Natural killer cell (primary cell): ENCODE measurements around the gene MYL7. TPM values are rescaled to one million over a fixed set of nuclear protein-coding genes. Genes with fewer than 3 reads are reported as not detected.

Experiments used
- ATAC-seq, 3 donors: fragments of 150-1000 bp in 2 of 3; fragments of 200-7000 bp in 1 of 3; cut with Tn5 transposase; 1 replicate in 1 of 3; 2 replicates in 2 of 3; pipeline ENCODE4 v1.10.0; 2021; ENCODE audit warnings: mild to moderate bottlenecking in 2 of 3, moderate library complexity in 2 of 3
- DNase-seq, 2 donors: peaks; one replicate each; pipeline versions ENCODE4 v3.0.0 to v3.0.0-alpha.2; 2013 to 2021; ENCODE audit warnings: mixed read lengths in 1 of 2
- H3K27ac ChIP-seq: one replicate; pipeline ENCODE4 v1.5.1; 2013; ENCODE audit warnings: mild to moderate bottlenecking, low read length
- H3K27me3 ChIP-seq: one replicate; pipeline ENCODE4 v1.6.1; 2013; ENCODE audit warnings: low read length; ENCODE audit not compliant: control insufficient read depth, insufficient read depth
- H3K36me3 ChIP-seq: one replicate; pipeline ENCODE4 v1.6.1; 2013; ENCODE audit warnings: low read length; ENCODE audit not compliant: control insufficient read depth, insufficient read depth
- H3K4me1 ChIP-seq: one replicate; pipeline ENCODE4 v1.6.1; 2013; ENCODE audit warnings: low read length; ENCODE audit not compliant: control insufficient read depth, insufficient read depth
- H3K4me3 ChIP-seq: one replicate; pipeline ENCODE4 v1.5.1; 2013; ENCODE audit warnings: low read length
- H3K9me3 ChIP-seq: one replicate; pipeline ENCODE4 v1.6.1; 2013; ENCODE audit warnings: low read length; ENCODE audit not compliant: control insufficient read depth, insufficient read depth
- H3K27ac Mint-ChIP-seq, 2 donors: one replicate each; pipeline ENCODE4 v1.8.0; 2022; ENCODE audit warnings: mild to moderate bottlenecking in 2 of 2, mixed read lengths in 2 of 2, moderate library complexity in 1 of 2
- H3K27me3 Mint-ChIP-seq, 2 donors: one replicate each; pipeline ENCODE4 v1.8.0; 2022; ENCODE audit warnings: low read depth in 2 of 2, mixed read lengths in 2 of 2
- H3K36me3 Mint-ChIP-seq: one replicate; pipeline ENCODE4 v1.8.0; 2022; ENCODE audit warnings: mixed read lengths
- H3K4me1 Mint-ChIP-seq, 2 donors: one replicate each; pipeline ENCODE4 v1.8.0; 2022; ENCODE audit warnings: mixed read lengths in 2 of 2
- H3K4me3 Mint-ChIP-seq: one replicate; pipeline ENCODE4 v1.8.0; 2022; ENCODE audit warnings: mild to moderate bottlenecking, moderate library complexity, mixed read lengths
- H3K9me3 Mint-ChIP-seq, 2 donors: one replicate each; pipeline ENCODE4 v1.8.0; 2022; ENCODE audit warnings: mixed read lengths in 2 of 2
- CTCF ChIP-seq: fragments of 200-600 bp; IDR thresholded peaks from one replicate; pipeline ENCODE4 v1.8.0; 2022; ENCODE audit warnings: antibody characterized with exemption
- WGBS: methylation state at CpG from one replicate; pipeline ENCODE4 v1.1.7; 2013; ENCODE audit warnings: missing lambda C conversion rate; ENCODE audit not compliant: insufficient coverage; 5-methylcytosine and 5-hydroxymethylcytosine counted together
- intact Hi-C: fragments of 100-400 bp; cut with micrococcal nuclease; formaldehyde crosslinking; loops from one replicate; pipeline ENCODE4 v1.14.2; 2022
- total RNA-seq, 4 donors: library from RNA; stranded (reverse); fragments of 120-200 nt in 1 of 4; gene quantifications; one replicate each; pipeline versions ENCODE4 v1.2.3 to v1.2.4, GENCODE V29; 2013 to 2022

The MYL7 gene
- total RNA-seq, 3 donors from 2014 or later (not counting 1 experiment from before 2014, with no cell fraction given), result not detected

GRCh38 chr7:44188480-44189225, 47.5 kb upstream of the MYL7 start:
- Histone ChIP-seq H3K4me1 (no peaks in the 10 kb centered on the region), H3K36me3 (no peaks in the 10 kb centered on the region), H3K4me3 (no peak overlapping the region), H3K27me3 (peaks cover 3% of the 10 kb centered on the region), H3K27ac (no peak overlapping the region), H3K9me3 (no peaks in the 10 kb centered on the region)
- Mint-ChIP-seq H3K36me3 (no peaks in the 10 kb centered on the region), H3K27me3 (peaks cover 23 to 27% of the 10 kb centered on the region in 2 donors), H3K9me3 (no peaks in the 10 kb centered on the region), H3K4me3 (no peak overlapping the region), H3K4me1 (no peaks in the 10 kb centered on the region), H3K27ac (no peak overlapping the region)
- intact Hi-C loops, result no loop called here
- 76% methylated on average over 16 of the region's 16 CpGs for WGBS
- TF ChIP-seq CTCF, result no peak
- no peak for ATAC-seq
- DNase-seq, result no peak

GRCh38 chr7:44187636-44188416, 46.7 kb upstream of the MYL7 start:
- no peaks in the 10 kb centered on the region for H3K36me3 ChIP-seq
- H3K4me3 ChIP-seq, result no peak overlapping the region
- peaks cover 3% of the 10 kb centered on the region for H3K27me3 ChIP-seq
- H3K9me3 ChIP-seq, result peaks cover 3% of the 10 kb centered on the region
- H3K4me1 ChIP-seq, result no peaks in the 10 kb centered on the region
- TF ChIP-seq CTCF, result no peak
- Mint-ChIP-seq H3K9me3 (no peaks in the 10 kb centered on the region), H3K4me3 (no peak overlapping the region), H3K27ac (no peak overlapping the region), H3K27me3 (peaks cover 20% of the 10 kb centered on the region in 2 donors), H3K4me1 (no peaks in the 10 kb centered on the region), H3K36me3 (no peaks in the 10 kb centered on the region)
- no peak overlapping the region for H3K27ac ChIP-seq
- ATAC-seq, result no peak
- intact Hi-C loops, result no loop called here
- no peak for DNase-seq
- WGBS, result 84% methylated on average over 9 of the region's 9 CpGs

DNA sequence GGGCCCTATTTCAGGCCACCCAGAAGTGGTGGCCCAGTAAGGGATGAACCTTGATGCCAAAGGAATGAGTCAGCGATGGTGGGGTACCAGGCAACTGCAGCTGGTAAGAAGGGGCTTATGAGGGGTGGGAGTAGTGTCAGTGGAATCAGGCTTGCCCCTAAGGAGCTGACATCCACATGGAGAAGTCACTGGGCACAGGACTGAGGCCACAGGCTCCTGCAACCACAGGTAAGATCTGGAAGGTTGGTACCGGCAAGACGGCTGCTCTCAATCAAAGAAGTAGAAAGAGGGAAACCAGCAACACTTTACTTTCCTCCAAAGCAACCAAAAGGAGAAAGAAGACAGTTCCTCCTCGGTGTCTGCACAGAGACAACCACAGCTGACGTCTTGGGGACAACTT, 45.6 kb upstream of the MYL7 start:
- DNase-seq (no peak), ATAC-seq (no peak)
- Mint-ChIP-seq H3K27me3 (peaks cover 14 to 19% of the 10 kb centered on the region in 2 donors), H3K9me3 (no peaks in the 10 kb centered on the region), H3K4me3 (no peak overlapping the region), H3K27ac (no peak overlapping the region), H3K4me1 (no peaks in the 10 kb centered on the region), H3K36me3 (no peaks in the 10 kb centered on the region)
- intact Hi-C loops, result no loop called here
- H3K36me3 ChIP-seq, result no peaks in the 10 kb centered on the region
- no peak overlapping the region for H3K4me3 ChIP-seq
- TF ChIP-seq CTCF, result no peak
- peaks cover 6% of the 10 kb centered on the region for H3K9me3 ChIP-seq
- no peaks in the 10 kb centered on the region for H3K4me1 ChIP-seq
- H3K27me3 ChIP-seq, result no peaks in the 10 kb centered on the region
- no peak overlapping the region for H3K27ac ChIP-seq
- WGBS, result 70% methylated on average over 5 of the region's 5 CpGs
